Loucy (cell line): ENCODE measurements around the gene ZNF516.

ENCODE experiments used
- CTCF ChIP-seq: fragments of 200-600 bp; sonication (generic); conservative IDR thresholded peaks from 2 replicates; pipeline ENCODE4 v1.5.1; 2014; ENCODE audit warnings: mild to moderate bottlenecking, antibody characterized with exemption, low read length
- EZH2phosphoT487 ChIP-seq: fragments of 200-600 bp; IDR thresholded peaks from 2 replicates; pipeline ENCODE4 v1.6.1; 2018; ENCODE audit warnings: antibody characterized with exemption, mild to moderate bottlenecking, moderate library complexity, borderline replicate concordance

GRCh38 chr18:76318607-76319006 lies 176.4 kb downstream of the ZNF516 start:
- no peak for TF ChIP-seq CTCF
- TF ChIP-seq EZH2phosphoT487: no peak
